Transverse colon (tissue), 4 donors: ENCODE measurements around the gene LRRC7. TPM values are rescaled to one million over a fixed set of nuclear protein-coding genes. Genes with fewer than 3 reads are reported as not detected.

ENCODE experiments used
- DNase-seq: peaks from one replicate; pipeline ENCODE4 v3.0.0-alpha.2; 2019
- H3K27ac ChIP-seq, 4 donors: fragments of 200-600 bp; sonication (generic); 2 replicates each; pipeline ENCODE4 v1.5.1; 2016 to 2018; ENCODE audit warnings: inconsistent platforms in 4 of 4
- H3K27me3 ChIP-seq: fragments of 200-600 bp; sonication (generic); 2 replicates; pipeline ENCODE4 v1.5.1; 2017; ENCODE audit warnings: inconsistent platforms
- H3K36me3 ChIP-seq, 4 donors: fragments of 200-600 bp; sonication (generic); 2 replicates each; pipeline ENCODE4 v1.5.1; 2017 to 2019; ENCODE audit warnings: inconsistent platforms in 4 of 4
- H3K4me1 ChIP-seq, 4 donors: fragments of 200-600 bp; sonication (generic); 2 replicates each; pipeline ENCODE4 v1.5.1; 2017 to 2020; ENCODE audit warnings: inconsistent platforms in 4 of 4
- H3K4me3 ChIP-seq, 4 donors: fragments of 200-600 bp; sonication (generic); 1 replicate in 1 of 4; 2 replicates in 3 of 4; pipeline versions ENCODE4 v1.5.1 to v1.6.1; 2017 to 2019; ENCODE audit warnings: inconsistent platforms in 4 of 4
- H3K9me3 ChIP-seq, 2 donors: fragments of 200-600 bp; sonication (generic); 2 replicates each; pipeline ENCODE4 v1.5.1; 2017 to 2019; ENCODE audit warnings: inconsistent platforms in 2 of 2
- EP300 ChIP-seq: sonication (generic); formaldehyde crosslinking; IDR thresholded peaks from one replicate; pipeline ENCODE4 v1.6.1; 2017; ENCODE audit warnings: antibody characterized with exemption, low read depth
- POLR2A ChIP-seq: fragments of 450-650 bp; IDR thresholded peaks from one replicate; pipeline ENCODE4 v1.6.1; 2016; ENCODE audit warnings: antibody characterized with exemption, mild to moderate bottlenecking, moderate library complexity
- POLR2AphosphoS5 ChIP-seq, 3 donors: sonication (generic); formaldehyde crosslinking; IDR thresholded peaks; one replicate each; pipeline ENCODE4 v1.6.1; 2016; ENCODE audit warnings: antibody characterized with exemption in 3 of 3
- WGBS, 2 donors: methylation state at CpG; one replicate each; pipeline ENCODE4 v1.1.5; 2018; ENCODE audit warnings: low coverage in 1 of 2; 5-methylcytosine and 5-hydroxymethylcytosine counted together
- in situ Hi-C, 4 donors: fragments of 200-750 bp; cut with MboI; loops; one replicate each; pipeline versions ENCODE4 v1.15.0 to v1.15.1; 2017; ENCODE audit warnings: low sequenced_read_pairs in 3 of 4, low pct_ligation_motif_present in 1 of 4, low pct_unique_long_range_greater_than_20kb in 1 of 4
- intact Hi-C: fragments of 100-400 bp; cut with DNase I; formaldehyde crosslinking; loops from one replicate; pipeline ENCODE4 v1.15.1; 2023; ENCODE audit warnings: low total_unique reads
- total RNA-seq, 4 donors: library from RNA; depleted of rRNA; stranded (reverse); fragments of >200 nt; gene quantifications; one replicate each; pipeline ENCODE4 v1.1.0, GENCODE V29; 2016
- TF ChIP-seq, protein P1 (sequence below), 5 experiments: fragments of 200-600 bp in 3 of 5; fragments of 450-650 bp in 2 of 5; sonication (generic) in 3 of 5; IDR thresholded peaks; 1 replicate in 2 of 5; 2 replicates in 3 of 5; pipeline ENCODE4 v1.5.1; 2016 to 2017; ENCODE audit warnings: antibody characterized with exemption in 5 of 5, inconsistent platforms in 3 of 5, mild to moderate bottlenecking in 2 of 5, moderate library complexity in 1 of 5

LRRC7 gene
- total RNA-seq, 4 donors from 2014 or later = 0.32 to 1.1 TPM; not detected in 2

- intact Hi-C loops (no loop called here), in situ Hi-C loops (no loop called here)
- no peaks in the 10 kb centered on the region for H3K36me3 ChIP-seq
- 43 to 44% methylated on average over 2 of the region's 2 CpGs for WGBS, 2 donors
- no peak for TF ChIP-seq POLR2A
- H3K27ac ChIP-seq = no peak overlapping the region
- no peaks in the 10 kb centered on the region for H3K9me3 ChIP-seq
- H3K27me3 ChIP-seq = no peaks in the 10 kb centered on the region
- no peak overlapping the region for H3K4me3 ChIP-seq
- no peak for DNase-seq
- H3K4me1 ChIP-seq = no peaks in the 10 kb centered on the region
These were observed 17.9 kb downstream of the LRRC7 start for GRCh38 chr1:69585666-69586065.

GRCh38 chr1:69587391-69587790, 19.7 kb downstream of the LRRC7 start:
- no peak overlapping the region for H3K4me3 ChIP-seq
- WGBS, 2 donors = 68 to 82% methylated on average over 4 to 5 of the region's 5 CpGs
- H3K9me3 ChIP-seq = no peaks in the 10 kb centered on the region
- no peak for DNase-seq
- no peaks in the 10 kb centered on the region for H3K36me3 ChIP-seq
- in situ Hi-C loops (no loop called here), intact Hi-C loops (no loop called here)
- TF ChIP-seq POLR2AphosphoS5 (IDR thresholded peaks at IDR 0.05) (no peak), EP300 (no peak), POLR2A (no peak)
- TF ChIP-seq, protein P1, sequence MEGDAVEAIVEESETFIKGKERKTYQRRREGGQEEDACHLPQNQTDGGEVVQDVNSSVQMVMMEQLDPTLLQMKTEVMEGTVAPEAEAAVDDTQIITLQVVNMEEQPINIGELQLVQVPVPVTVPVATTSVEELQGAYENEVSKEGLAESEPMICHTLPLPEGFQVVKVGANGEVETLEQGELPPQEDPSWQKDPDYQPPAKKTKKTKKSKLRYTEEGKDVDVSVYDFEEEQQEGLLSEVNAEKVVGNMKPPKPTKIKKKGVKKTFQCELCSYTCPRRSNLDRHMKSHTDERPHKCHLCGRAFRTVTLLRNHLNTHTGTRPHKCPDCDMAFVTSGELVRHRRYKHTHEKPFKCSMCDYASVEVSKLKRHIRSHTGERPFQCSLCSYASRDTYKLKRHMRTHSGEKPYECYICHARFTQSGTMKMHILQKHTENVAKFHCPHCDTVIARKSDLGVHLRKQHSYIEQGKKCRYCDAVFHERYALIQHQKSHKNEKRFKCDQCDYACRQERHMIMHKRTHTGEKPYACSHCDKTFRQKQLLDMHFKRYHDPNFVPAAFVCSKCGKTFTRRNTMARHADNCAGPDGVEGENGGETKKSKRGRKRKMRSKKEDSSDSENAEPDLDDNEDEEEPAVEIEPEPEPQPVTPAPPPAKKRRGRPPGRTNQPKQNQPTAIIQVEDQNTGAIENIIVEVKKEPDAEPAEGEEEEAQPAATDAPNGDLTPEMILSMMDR (IDR thresholded peaks at IDR 0.05) = no peak
- H3K27ac ChIP-seq = no peak overlapping the region
- no peaks in the 10 kb centered on the region for H3K27me3 ChIP-seq
- H3K4me1 ChIP-seq = no peaks in the 10 kb centered on the region

GRCh38 chr1:69589799-69590198, 22.1 kb downstream of the LRRC7 start:
- Histone ChIP-seq H3K4me3 (no peak overlapping the region), H3K36me3 (no peaks in the 10 kb centered on the region), H3K4me1 (no peaks in the 10 kb centered on the region), H3K9me3 (no peaks in the 10 kb centered on the region), H3K27me3 (no peaks in the 10 kb centered on the region), H3K27ac (no peak overlapping the region)
- DNase-seq = no peak
- intact Hi-C loops = no loop called here
- no peak for TF ChIP-seq POLR2AphosphoS5 (IDR thresholded peaks at IDR 0.05)
- in situ Hi-C loops = no loop called here
- WGBS, 2 donors = 79 to 88% methylated on average over 1 of the region's 1 CpG

DNA sequence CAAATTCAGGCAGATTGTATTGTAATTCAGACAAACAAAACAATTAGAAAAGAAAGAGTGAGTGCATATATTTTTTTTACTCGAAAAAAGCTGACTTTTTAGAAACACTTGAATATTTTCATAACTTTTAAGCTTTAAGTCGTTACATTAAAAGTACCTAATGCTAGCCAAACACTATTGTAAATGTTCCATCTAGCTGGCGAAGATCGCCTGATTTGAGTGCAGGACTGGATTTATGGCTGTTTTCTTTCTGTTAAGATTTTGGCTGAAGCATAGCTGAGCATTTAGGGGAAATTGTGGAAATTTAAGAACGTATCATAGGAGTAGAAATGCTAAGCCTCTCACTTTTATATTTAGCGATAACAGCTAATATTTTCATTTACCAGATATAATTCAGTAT, 24.6 kb downstream of the LRRC7 start:
- in situ Hi-C loops = no loop called here
- DNase-seq = no peak
- Histone ChIP-seq H3K27me3 (no peaks in the 10 kb centered on the region), H3K36me3 (no peaks in the 10 kb centered on the region), H3K27ac (no peak overlapping the region), H3K4me1 (peaks cover 0 to 3% (median 0%) of the 10 kb centered on the region in 4 donors), H3K4me3 (no peak overlapping the region), H3K9me3 (no peaks in the 10 kb centered on the region)
- TF ChIP-seq, protein P1 (IDR thresholded peaks at IDR 0.05) = no peak
- TF ChIP-seq POLR2AphosphoS5 (IDR thresholded peaks at IDR 0.05) = no peak
- TF ChIP-seq POLR2A = no peak
- TF ChIP-seq EP300 = no peak
- WGBS, 2 donors = 68 to 69% methylated on average over 6 of the region's 6 CpGs
- intact Hi-C loops = no loop called here

GRCh38 chr1:69595486-69595885, 27.8 kb downstream of the LRRC7 start:
- Histone ChIP-seq H3K27ac (no peak overlapping the region), H3K27me3 (no peaks in the 10 kb centered on the region), H3K36me3 (no peaks in the 10 kb centered on the region), H3K9me3 (no peaks in the 10 kb centered on the region), H3K4me3 (no peak overlapping the region), H3K4me1 (peaks cover 0 to 3% (median 0%) of the 10 kb centered on the region in 4 donors)
- WGBS, 2 donors = 86 to 96% methylated on average over 2 of the region's 2 CpGs
- DNase-seq = no peak
- in situ Hi-C loops (no loop called here), intact Hi-C loops (no loop called here)
- no peak for TF ChIP-seq POLR2AphosphoS5 (IDR thresholded peaks at IDR 0.05)
- TF ChIP-seq POLR2A = no peak
- TF ChIP-seq, protein P1 (IDR thresholded peaks at IDR 0.05) = no peak
- TF ChIP-seq EP300 = no peak
